Measurements from ENCODE around the gene ATP5MK. TPM values are rescaled to one million over a fixed set of nuclear protein-coding genes. Genes with fewer than 3 reads are reported as not detected.
"Not testable (repeated sequence)": the region's sequence is repeated elsewhere in the genome, so short reads cannot be mapped to it uniquely, and the experiment has no call there.

The ATP5MK gene
- total RNA-seq, 1 donor from 2014 or later: 208 TPM

- TF ChIP-seq CTCF (IDR thresholded peaks at IDR 0.05; ENCODE audit: unreplicated experiment): no peak
- Mint-ChIP-seq H3K4me1 (no peaks in the 10 kb centered on the region), H3K27me3 (ENCODE audit: low read depth) (no peaks in the 10 kb centered on the region), H3K27ac (no peak overlapping the region), H3K4me3 (no peak overlapping the region), H3K36me3 (peaks cover 44% of the 10 kb centered on the region), H3K9me3 (no peaks in the 10 kb centered on the region)
- no peak for DNase-seq (ENCODE audit: low spot score in 2 of 2, unreplicated experiment in 2 of 2)
These were observed 21.3 kb upstream of the ATP5MK start for GRCh38 chr10:103417601-103418000.

GRCh38 chr10:103417148-103417469 lies 20.8 kb upstream of the ATP5MK start:
- not testable (repeated sequence) for H3K27me3 Mint-ChIP-seq (ENCODE audit: low read depth); DNase-seq (ENCODE audit: low spot score in 2 of 2, unreplicated experiment in 2 of 2); H3K9me3 Mint-ChIP-seq; H3K27ac Mint-ChIP-seq; H3K4me1 Mint-ChIP-seq; H3K4me3 Mint-ChIP-seq
- peaks cover 39% of the 10 kb centered on the region for H3K36me3 Mint-ChIP-seq

GRCh38 chr10:103416436-103417147 lies 20.3 kb upstream of the ATP5MK start:
- Mint-ChIP-seq H3K27ac (no peak overlapping the region), H3K4me1 (no peaks in the 10 kb centered on the region), H3K9me3 (no peaks in the 10 kb centered on the region), H3K4me3 (no peak overlapping the region), H3K27me3 (ENCODE audit: low read depth) (no peaks in the 10 kb centered on the region), H3K36me3 (peaks cover 39% of the 10 kb centered on the region)
- peak in 1 of 2 experiments; percentile 53 for DNase-seq (ENCODE audit: low spot score in 2 of 2, unreplicated experiment in 2 of 2)
- peak; percentile 60 for TF ChIP-seq CTCF (IDR thresholded peaks at IDR 0.05; ENCODE audit: unreplicated experiment)

- Mint-ChIP-seq H3K27me3 (ENCODE audit: low read depth) (no peaks in the 10 kb centered on the region), H3K4me3 (no peak overlapping the region), H3K36me3 (peaks cover 38% of the 10 kb centered on the region), H3K9me3 (no peaks in the 10 kb centered on the region), H3K4me1 (no peaks in the 10 kb centered on the region), H3K27ac (no peak overlapping the region)
- TF ChIP-seq CTCF (IDR thresholded peaks at IDR 0.05; ENCODE audit: unreplicated experiment): no peak
- DNase-seq (ENCODE audit: low spot score in 2 of 2, unreplicated experiment in 2 of 2): no peak
These were observed 19.3 kb upstream of the ATP5MK start for GRCh38 chr10:103415581-103415980.

GRCh38 chr10:103413564-103413963 lies 17.3 kb upstream of the ATP5MK start:
- H3K27ac Mint-ChIP-seq: no peak overlapping the region
- H3K4me3 Mint-ChIP-seq: no peak overlapping the region
- H3K9me3 Mint-ChIP-seq: no peaks in the 10 kb centered on the region
- no peaks in the 10 kb centered on the region for H3K27me3 Mint-ChIP-seq (ENCODE audit: low read depth)
- no peak for TF ChIP-seq CTCF (IDR thresholded peaks at IDR 0.05; ENCODE audit: unreplicated experiment)
- peaks cover 41% of the 10 kb centered on the region for H3K36me3 Mint-ChIP-seq
- no peaks in the 10 kb centered on the region for H3K4me1 Mint-ChIP-seq
- no peak for DNase-seq (ENCODE audit: low spot score in 2 of 2, unreplicated experiment in 2 of 2)

GRCh38 chr10:103397191-103397825 lies 1.0 kb upstream of the ATP5MK start:
- Mint-ChIP-seq H3K4me1 (peaks cover 41% of the 10 kb centered on the region), H3K36me3 (peaks cover 14% of the 10 kb centered on the region), H3K4me3 (peak overlapping the region; percentile 96), H3K9me3 (no peaks in the 10 kb centered on the region), H3K27me3 (ENCODE audit: low read depth) (no peaks in the 10 kb centered on the region), H3K27ac (peak overlapping the region; percentile 96)
- TF ChIP-seq CTCF (IDR thresholded peaks at IDR 0.05; ENCODE audit: unreplicated experiment): no peak
- DNase-seq (ENCODE audit: low spot score in 2 of 2, unreplicated experiment in 2 of 2): no peak
